A549 (cell line): Measurements from ENCODE around the gene FBLN1. TPM values are rescaled to one million over a fixed set of nuclear protein-coding genes. Genes with fewer than 3 reads are reported as not detected.

ENCODE experiments used
- ATAC-seq, 2 experiments: fragments of 200-7000 bp in 1 of 2; fragments of >200 bp in 1 of 2; cut with Nextera tagmentation in 1 of 2; cut with Tn5 transposase in 1 of 2; 3 replicates each; pipeline versions ENCODE4 v1.8.0 to v1.9.1; 2018 to 2020; ENCODE audit warnings: mild to moderate bottlenecking in 1 of 2, moderate library complexity in 1 of 2
- CTCF ChIA-PET: fragments of 300-600 bp; sonication (Branson Sonifier 250); formaldehyde crosslinking; extraction: SDS; loops from one replicate; lab custom pipeline; 2021; ENCODE audit warnings: antibody characterized with exemption, inconsistent platforms; lab: Yijun Ruan, JAX
- POLR2A ChIA-PET: fragments of 350-600 bp; formaldehyde crosslinking; extraction: SDS; loops from one replicate; lab custom pipeline; 2021; ENCODE audit warnings: antibody characterized with exemption, inconsistent platforms; lab: Yijun Ruan, JAX
- DNase-seq, 2 experiments: peaks; one replicate each; pipeline versions ENCODE4 v3.0.0 to v3.0.0-alpha.2; 2011 to 2016; ENCODE audit warnings: low read depth in 1 of 2, low spot score in 1 of 2
- FAIRE-seq: peaks from 2 replicates; lab custom pipeline; 2011; peaks lifted over from hg19 to GRCh38; lab: Jason Lieb, UNC
- H3K27ac ChIP-seq, 2 experiments: fragments of >200 bp; sonication (Bioruptor Twin); formaldehyde crosslinking; 3 replicates each; pipeline ENCODE4 v1.5.1; 2016 to 2017
- H3K4me1 ChIP-seq: fragments of >200 bp; sonication (Bioruptor Twin); formaldehyde crosslinking; 3 replicates; pipeline ENCODE4 v1.6.1; 2016
- H3K4me2 ChIP-seq: fragments of >200 bp; sonication (Bioruptor Twin); formaldehyde crosslinking; 3 replicates; pipeline ENCODE4 v1.6.1; 2016
- H3K4me3 ChIP-seq: fragments of >200 bp; sonication (Bioruptor Twin); formaldehyde crosslinking; 3 replicates; pipeline ENCODE4 v1.5.1; 2016
- H3K9me3 ChIP-seq: fragments of >200 bp; sonication (Bioruptor Twin); formaldehyde crosslinking; 3 replicates; pipeline ENCODE4 v1.6.1; 2016
- ATOH8 ChIP-seq: fragments of 250-450 bp; sonication (Bioruptor Pico); IDR thresholded peaks from 2 replicates; pipeline ENCODE4 v1.5.0; 2020; ENCODE audit warnings: low read depth, mild to moderate bottlenecking, moderate library complexity
- BCL3 ChIP-seq: fragments of >200 bp; sonication (Bioruptor Twin); formaldehyde crosslinking; IDR thresholded peaks from 3 replicates; pipeline ENCODE4 v1.6.1; 2016
- BHLHE40 ChIP-seq: IDR thresholded peaks from 2 replicates; pipeline ENCODE4 v1.6.1; 2012; ENCODE audit warnings: low read depth, low read length, inconsistent platforms
- CBX2 ChIP-seq: fragments of 200-600 bp; sonication (generic); IDR thresholded peaks from 2 replicates; pipeline ENCODE4 v1.6.1; 2016; ENCODE audit warnings: low read depth, mild to moderate bottlenecking, borderline replicate concordance
- CTCF ChIP-seq: fragments of >200 bp; sonication (Bioruptor Twin); formaldehyde crosslinking; IDR thresholded peaks from 3 replicates; pipeline ENCODE4 v1.5.1; 2016
- E2F6 ChIP-seq: IDR thresholded peaks from 2 replicates; pipeline ENCODE4 v1.6.1; 2012; ENCODE audit warnings: low read depth, borderline replicate concordance
- EHF ChIP-seq: fragments of 250-450 bp; sonication (Bioruptor Pico); IDR thresholded peaks from 2 replicates; pipeline ENCODE4 v1.5.0; 2020; ENCODE audit warnings: mild to moderate bottlenecking
- ELK1 ChIP-seq: fragments of 150-350 bp; IDR thresholded peaks from 2 replicates; pipeline ENCODE4 v1.6.1; 2014; ENCODE audit warnings: low read depth, mild to moderate bottlenecking, low read length
- EP300 ChIP-seq, 2 experiments: fragments of >200 bp; sonication (Bioruptor Twin); formaldehyde crosslinking; IDR thresholded peaks; 2 replicates in 1 of 2; 3 replicates in 1 of 2; pipeline ENCODE4 v1.6.1; 2016 to 2017
- ESRRA ChIP-seq: fragments of 150-350 bp; IDR thresholded peaks from 2 replicates; pipeline ENCODE4 v1.6.1; 2014; ENCODE audit warnings: mild to moderate bottlenecking, low read length, borderline replicate concordance
- FOSL2 ChIP-seq, 2 experiments: fragments of 450-650 bp in 1 of 2; fragments of >200 bp in 1 of 2; sonication (Bioruptor Twin) in 1 of 2; formaldehyde crosslinking; IDR thresholded peaks; 2 replicates each; pipeline versions ENCODE4 v1.5.0 to v1.6.1; 2016 to 2020; ENCODE audit warnings: mild to moderate bottlenecking in 1 of 2, moderate library complexity in 1 of 2
- HES2 ChIP-seq: fragments of >200 bp; sonication (Bioruptor Twin); formaldehyde crosslinking; IDR thresholded peaks from 2 replicates; pipeline ENCODE4 v1.6.1; 2016
- HEYL ChIP-seq: fragments of 250-450 bp; sonication (Bioruptor Pico); IDR thresholded peaks from 2 replicates; pipeline ENCODE4 v1.8.0; 2021; ENCODE audit warnings: mild to moderate bottlenecking, moderate library complexity
- HMGXB4 ChIP-seq: fragments of 250-450 bp; sonication (Bioruptor Pico); IDR thresholded peaks from 2 replicates; pipeline ENCODE4 v1.5.0; 2021; ENCODE audit warnings: mild to moderate bottlenecking, moderate library complexity, borderline replicate concordance
- HOXB13 ChIP-seq: fragments of 250-450 bp; sonication (Bioruptor Pico); IDR thresholded peaks from 2 replicates; pipeline ENCODE4 v1.5.0; 2020; ENCODE audit warnings: low read depth, mild to moderate bottlenecking, moderate library complexity
- MAZ ChIP-seq: fragments of 150-350 bp; IDR thresholded peaks from 2 replicates; pipeline ENCODE4 v1.6.1; 2014; ENCODE audit warnings: antibody characterized with exemption, low read depth, low read length, borderline replicate concordance
- PBX3 ChIP-seq: IDR thresholded peaks from 2 replicates; pipeline ENCODE4 v1.6.1; 2012
- POLR2A ChIP-seq: IDR thresholded peaks from 2 replicates; pipeline ENCODE4 v1.6.1; 2012; ENCODE audit warnings: mild to moderate bottlenecking, low read length
- TFCP2L1 ChIP-seq: fragments of 250-450 bp; sonication (Bioruptor Pico); IDR thresholded peaks from 2 replicates; pipeline ENCODE4 v1.5.0; 2021; ENCODE audit warnings: mild to moderate bottlenecking
- ZSCAN20 ChIP-seq: fragments of 250-450 bp; sonication (Bioruptor Pico); IDR thresholded peaks from 2 replicates; pipeline ENCODE4 v1.8.0; 2022; ENCODE audit warnings: mild to moderate bottlenecking, moderate library complexity
- WGBS: methylation state at CpG from one replicate; pipeline ENCODE4 v1.1.6; 2017; ENCODE audit errors: missing lambda C conversion rate; 5-methylcytosine and 5-hydroxymethylcytosine counted together
- polyA plus RNA-seq, 4 experiments: library from polyadenylated mRNA; depleted of rRNA in 3 of 4; stranded (reverse); fragments of >200 nt; fragmentation: RNase III in 1 of 4; extraction: RNeasy Plus Mini Kit Qiagen cat#74134 plus additional on column Dnase treatment in 1 of 4; gene quantifications; 2 replicates in 3 of 4; 3 replicates in 1 of 4; pipeline ENCODE4 v1.2.3, GENCODE V29; 2011 to 2017

FBLN1 gene
- polyA plus RNA-seq, 2 of the 4 experiments (the other 2 are of a cell fraction), result 18.2 to 32.7 TPM

GRCh38 chr22:45468872-45469271, 33.8 kb upstream of the FBLN1 start:
- CTCF ChIA-PET, result interaction anchor here (1.3 kb wide), 1 partner anchor 85 kb away, joined by 3 read pairs; no protein-coding TSS in a partner anchor
- no peak overlapping the region for H3K4me2 ChIP-seq
- 85% methylated on average over 7 of the region's 7 CpGs for WGBS
- ATAC-seq (no peak), FAIRE-seq (no peak), DNase-seq (no peak)
- H3K9me3 ChIP-seq, result peaks cover 4% of the 10 kb centered on the region; the same call in 1 of the 3 replicates
- H3K27ac ChIP-seq, result no peak overlapping the region
- TF ChIP-seq HES2, result no peak
- TF ChIP-seq ESRRA, result no peak
- no peak for TF ChIP-seq HMGXB4 (CRISPR knock-in tag)
- no peak for TF ChIP-seq HEYL (CRISPR knock-in tag)
- TF ChIP-seq MAZ, result no peak
- no peak for TF ChIP-seq EHF (CRISPR knock-in tag)
- POLR2A ChIA-PET, result no interaction called here
- no peak overlapping the region for H3K4me3 ChIP-seq
- peaks cover 7% of the 10 kb centered on the region; the same call in 2 of the 3 replicates for H3K4me1 ChIP-seq

- POLR2A ChIA-PET, result no interaction called here
- TF ChIP-seq ELK1 (no peak), BHLHE40 (no peak), PBX3 (no peak), HES2 (no peak), POLR2A (no peak), HOXB13 (no peak), CBX2 (no peak), E2F6 (no peak), CTCF (no peak), EP300 (IDR thresholded peaks at IDR 0.05) (no peak), ESRRA (no peak), TFCP2L1 (CRISPR knock-in tag) (no peak), ZSCAN20 (CRISPR knock-in tag) (no peak), ATOH8 (no peak), EHF (CRISPR knock-in tag) (no peak), BCL3 (no peak), FOSL2 (IDR thresholded peaks at IDR 0.05) (no peak), FOSL2 (CRISPR knock-in tag; IDR thresholded peaks at IDR 0.05) (no peak)
- no peak for DNase-seq
- WGBS, result 84% methylated on average over 8 of the region's 8 CpGs
- Histone ChIP-seq H3K4me1 (peaks cover 7% of the 10 kb centered on the region; the same call in 2 of the 3 replicates), H3K4me2 (no peak overlapping the region), H3K27ac (peak overlapping the region in 1 of 2 experiments; percentile 35; a peak in 1 of 6 replicates), H3K4me3 (no peak overlapping the region), H3K9me3 (peaks cover 4% of the 10 kb centered on the region; the same call in 1 of the 3 replicates)
- CTCF ChIA-PET, result interaction anchor here (3.0 kb wide), 1 partner anchor 84 kb away, joined by 9 read pairs; no protein-coding TSS in a partner anchor
- ATAC-seq, result no peak
- no peak for FAIRE-seq
Observed at GRCh38 chr22:45469281-45470073, 33.2 kb upstream of the FBLN1 start.
